ENCODE data around the gene SYT7.

GRCh38 chr11:61499816-61500491 lies 80.9 kb downstream of the SYT7 start:
- no peak for TF ChIP-seq CTCF (IDR thresholded peaks at IDR 0.05)
- no peak for TF ChIP-seq POLR2A (IDR thresholded peaks at IDR 0.05)
